Measurements from ENCODE around the gene PCDHB10.
A peak's percentile ranks its signal among the peaks of the same experiment; 100 is the strongest.
"Not testable (repeated sequence)": the region's sequence is repeated elsewhere in the genome, so short reads cannot be mapped to it uniquely, and the experiment has no call there.

Gene PCDHB10

GRCh38 chr5:141192110-141192725 is at the start of gene PCDHB10:
PCDHB10 (plus strand) TSS chr5:141192353; CDS start chr5:141192553, 200 bp downstream.
- peak; percentile 16 for DNase-seq

DNA sequence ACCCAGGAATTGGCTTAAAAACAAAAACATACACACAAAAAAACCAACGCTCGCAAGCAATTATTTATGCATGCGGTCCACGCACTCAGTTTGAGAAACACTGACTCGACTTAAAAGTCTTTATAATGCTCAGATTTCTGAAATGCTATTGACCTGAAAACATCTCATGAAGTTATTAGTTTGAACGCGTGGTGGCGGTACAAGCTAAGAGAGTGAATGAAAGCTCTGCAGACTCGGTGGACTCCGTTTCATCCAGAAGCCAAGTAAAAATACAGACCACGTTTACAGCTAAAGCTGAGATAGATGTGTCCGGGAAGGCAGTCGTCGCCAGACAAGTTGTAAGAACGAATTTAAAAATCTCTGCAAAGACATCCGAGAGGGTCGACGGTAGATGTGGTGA is 42.3 kb upstream of the PCDHB10 start, which contains the start of gene PCDHB6:
Gene PCDHB6 (plus strand): TSS at position 246 of the 400 bp plus-strand sequence. CDS start 201 bp downstream, outside the sequence.
- DNase-seq = no peak

- DNase-seq = no peak
Observed at GRCh38 chr5:141150224-141150992, 41.7 kb upstream of the PCDHB10 start.

GRCh38 chr5:141150993-141151325 is 41.2 kb upstream of the PCDHB10 start:
- DNase-seq = no peak

- DNase-seq = not testable (repeated sequence)
Observed at GRCh38 chr5:141151632-141152031, 40.5 kb upstream of the PCDHB10 start.

GRCh38 chr5:141152096-141152495 is 40.1 kb upstream of the PCDHB10 start:
- DNase-seq = not testable (repeated sequence)

DNA sequence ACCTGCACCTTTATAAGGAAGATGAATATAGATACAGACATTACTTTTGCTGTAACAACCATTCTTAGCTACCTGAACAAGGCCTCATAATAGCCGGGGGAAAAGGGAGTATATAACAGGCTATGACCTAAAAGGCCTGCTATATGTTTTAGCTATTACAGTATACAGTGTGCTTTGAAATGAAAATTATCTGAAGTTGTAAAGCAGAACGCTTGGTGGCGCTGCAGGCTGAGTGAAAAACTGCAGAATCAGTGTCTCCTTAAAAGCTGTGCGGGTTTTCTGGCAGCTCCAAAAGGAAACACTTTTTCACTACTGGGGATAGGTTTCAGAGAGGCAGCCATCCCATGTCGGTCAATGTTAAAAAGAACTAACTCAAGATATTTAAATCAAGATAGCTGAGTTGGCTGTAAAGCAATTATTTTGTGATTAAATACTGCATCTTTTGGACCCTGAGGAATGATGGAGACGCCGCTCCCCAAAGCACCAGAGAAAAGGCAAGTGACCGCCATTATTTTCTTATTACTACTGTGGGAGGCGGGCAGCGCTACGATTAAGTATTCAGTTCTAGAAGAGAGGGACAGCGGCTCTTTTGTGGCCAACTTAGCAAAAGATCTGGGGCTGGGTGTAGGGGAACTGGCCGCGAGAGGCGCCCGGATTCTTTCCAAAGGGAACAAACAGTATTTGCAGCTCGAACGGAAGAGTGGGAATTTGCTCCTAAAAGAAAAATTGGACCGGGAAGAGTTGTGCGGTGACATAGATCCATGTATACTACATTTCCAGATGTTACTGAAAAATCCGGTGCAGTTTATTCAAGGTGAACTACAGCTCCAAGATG is 36.4 kb upstream of the PCDHB10 start:
- DNase-seq = no peak

DNA sequence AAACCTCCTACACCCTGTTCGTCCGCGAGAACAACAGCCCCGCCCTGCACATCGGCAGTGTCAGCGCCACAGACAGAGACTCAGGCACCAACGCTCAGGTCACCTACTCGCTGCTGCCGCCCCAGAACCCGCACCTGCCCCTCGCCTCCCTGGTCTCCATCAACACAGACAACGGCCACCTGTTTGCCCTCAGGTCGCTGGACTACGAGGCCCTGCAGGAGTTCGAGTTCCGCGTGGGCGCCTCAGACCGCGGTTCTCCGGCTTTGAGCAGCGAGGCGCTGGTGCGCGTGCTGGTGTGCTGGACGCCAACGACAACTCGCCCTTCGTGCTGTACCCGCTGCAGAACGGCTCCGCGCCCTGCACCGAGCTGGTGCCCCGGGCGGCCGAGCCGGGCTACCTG is 34.8 kb upstream of the PCDHB10 start:
- DNase-seq = not testable (repeated sequence)

DNA sequence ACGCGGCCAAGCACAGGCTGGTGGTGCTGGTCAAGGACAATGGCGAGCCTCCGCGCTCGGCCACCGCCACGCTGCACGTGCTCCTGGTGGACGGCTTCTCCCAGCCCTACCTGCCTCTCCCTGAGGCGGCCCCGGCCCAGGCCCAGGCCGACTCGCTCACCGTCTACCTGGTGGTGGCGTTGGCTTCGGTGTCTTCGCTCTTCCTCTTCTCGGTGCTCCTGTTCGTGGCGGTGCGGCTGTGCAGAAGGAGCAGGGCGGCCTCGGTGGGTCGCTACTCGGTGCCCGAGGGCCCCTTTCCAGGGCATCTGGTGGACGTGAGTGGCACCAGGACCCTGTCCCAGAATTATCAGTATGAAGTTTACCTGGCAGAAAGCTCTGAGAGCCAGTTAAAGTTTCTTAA is 34.3 kb upstream of the PCDHB10 start:
- DNase-seq = not testable (repeated sequence)

- DNase-seq = no peak
Observed at GRCh38 chr5:141172381-141173204, 19.6 kb upstream of the PCDHB10 start, which contains the start of gene PCDHB7. PCDHB7 (plus strand) TSS chr5:141172644; CDS start chr5:141172836, 192 bp downstream.

DNA sequence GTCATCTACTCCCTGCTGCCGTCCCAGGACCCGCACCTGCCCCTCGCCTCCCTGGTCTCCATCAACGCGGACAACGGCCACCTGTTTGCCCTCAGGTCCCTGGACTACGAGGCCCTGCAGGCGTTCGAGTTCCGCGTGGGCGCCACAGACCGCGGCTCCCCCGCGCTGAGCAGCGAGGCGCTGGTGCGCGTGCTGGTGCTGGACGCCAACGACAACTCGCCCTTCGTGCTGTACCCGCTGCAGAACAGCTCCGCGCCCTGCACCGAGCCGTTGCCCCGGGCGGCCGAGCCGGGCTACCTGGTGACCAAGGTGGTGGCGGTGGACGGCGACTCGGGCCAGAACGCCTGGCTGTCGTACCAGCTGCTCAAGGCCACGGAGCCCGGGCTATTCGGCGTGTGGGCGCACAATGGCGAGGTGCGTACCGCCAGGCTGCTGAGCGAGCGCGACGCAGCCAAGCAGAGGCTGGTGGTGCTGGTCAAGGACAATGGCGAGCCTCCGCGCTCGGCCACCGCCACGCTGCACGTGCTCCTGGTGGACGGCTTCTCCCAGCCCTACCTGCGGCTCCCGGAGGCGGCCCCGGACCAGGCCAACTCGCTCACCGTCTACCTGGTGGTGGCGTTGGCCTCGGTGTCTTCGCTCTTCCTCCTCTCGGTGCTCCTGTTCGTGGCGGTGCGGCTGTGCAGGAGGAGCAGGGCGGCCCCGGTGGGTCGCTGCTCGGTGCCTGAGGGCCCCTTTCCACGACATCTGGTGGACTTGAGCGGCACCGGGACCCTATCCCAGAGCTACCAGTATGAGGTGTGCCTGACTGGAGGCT is 17.7 kb upstream of the PCDHB10 start:
- not testable (repeated sequence) for DNase-seq

DNA sequence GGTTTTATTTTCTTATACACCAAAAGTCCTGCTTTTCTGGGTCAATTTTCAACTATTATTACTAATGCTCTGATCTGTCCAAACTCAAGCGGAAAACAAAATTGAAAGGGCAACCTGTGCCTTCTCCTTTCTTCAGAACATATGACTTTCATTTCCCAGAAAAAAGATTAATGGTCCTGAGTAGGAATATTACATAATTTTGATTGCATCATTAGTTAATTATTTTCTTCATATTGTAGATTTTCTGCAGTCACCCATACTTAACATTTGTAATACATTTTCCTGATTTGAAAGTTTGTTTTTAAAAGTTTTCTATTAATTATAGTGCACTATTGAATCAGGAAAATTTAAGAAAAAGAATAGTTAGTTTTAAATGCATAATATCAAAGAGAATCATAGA is 16.2 kb upstream of the PCDHB10 start:
- no peak for DNase-seq

- DNase-seq = not testable (repeated sequence)
Observed at GRCh38 chr5:141177577-141178191, 14.5 kb upstream of the PCDHB10 start, which contains the start of gene PCDHB8. PCDHB8 (plus strand) TSS chr5:141177790; CDS start chr5:141178035, 245 bp downstream.

- not testable (repeated sequence) for DNase-seq
Observed at GRCh38 chr5:141179371-141179770, 12.8 kb upstream of the PCDHB10 start.

GRCh38 chr5:141179876-141180275 is 12.3 kb upstream of the PCDHB10 start:
- DNase-seq = not testable (repeated sequence)

GRCh38 chr5:141180313-141180712 is 11.8 kb upstream of the PCDHB10 start:
- no peak for DNase-seq

- no peak for DNase-seq
Observed at GRCh38 chr5:141182248-141182647, 9.9 kb upstream of the PCDHB10 start, which contains the start of gene PCDHB16. PCDHB16 (plus strand) TSS chr5:141182387; CDS start chr5:141182560, 173 bp downstream.

GRCh38 chr5:141184117-141184855 is 7.9 kb upstream of the PCDHB10 start:
- not testable (repeated sequence) for DNase-seq

- no peak for DNase-seq
Observed at GRCh38 chr5:141186897-141187512, 5.1 kb upstream of the PCDHB10 start, which contains the start of gene PCDHB9. PCDHB9 (plus strand) TSS chr5:141187161; CDS start chr5:141187319, 158 bp downstream.
